A549 (cell line): ENCODE measurements around the gene PTGER4.

Experiments used
- BHLHE40 ChIP-seq: IDR thresholded peaks from 2 replicates; pipeline ENCODE4 v1.6.1; 2012; ENCODE audit warnings: low read depth, low read length, inconsistent platforms
- FOSL2 ChIP-seq, 2 experiments: fragments of 450-650 bp in 1 of 2; fragments of >200 bp in 1 of 2; sonication (Bioruptor Twin) in 1 of 2; formaldehyde crosslinking; IDR thresholded peaks; 2 replicates each; pipeline versions ENCODE4 v1.5.0 to v1.6.1; 2016 to 2020; ENCODE audit warnings: mild to moderate bottlenecking in 1 of 2, moderate library complexity in 1 of 2
- HOXA7 ChIP-seq: fragments of 250-450 bp; sonication (Bioruptor Pico); IDR thresholded peaks from 2 replicates; pipeline ENCODE4 v1.5.0; 2020; ENCODE audit warnings: mild to moderate bottlenecking, moderate library complexity
- JUN ChIP-seq, 2 experiments: fragments of >200 bp; sonication (Bioruptor Twin); formaldehyde crosslinking; IDR thresholded peaks; 2 replicates in 1 of 2; 3 replicates in 1 of 2; pipeline ENCODE4 v1.6.1; 2016 to 2017
- MAFK ChIP-seq: fragments of 450-650 bp; IDR thresholded peaks from 2 replicates; pipeline ENCODE4 v1.6.1; 2014; ENCODE audit not compliant: partially characterized antibody
- NFE2L2 ChIP-seq: fragments of 150-350 bp; conservative IDR thresholded peaks from 2 replicates; pipeline ENCODE4 v1.6.1; 2014; ENCODE audit warnings: low read length
- POLR2A ChIP-seq: IDR thresholded peaks from 2 replicates; pipeline ENCODE4 v1.6.1; 2012; ENCODE audit warnings: mild to moderate bottlenecking, low read length
- RCOR1 ChIP-seq: fragments of 150-350 bp; IDR thresholded peaks from 2 replicates; pipeline ENCODE4 v1.6.1; 2014; ENCODE audit warnings: antibody characterized with exemption, low read length, low read depth
- TFCP2L1 ChIP-seq: fragments of 250-450 bp; sonication (Bioruptor Pico); IDR thresholded peaks from 2 replicates; pipeline ENCODE4 v1.5.0; 2021; ENCODE audit warnings: mild to moderate bottlenecking
- TF ChIP-seq, protein P1 (sequence below): fragments of >200 bp; sonication (Bioruptor Twin); formaldehyde crosslinking; IDR thresholded peaks from 3 replicates; pipeline ENCODE4 v1.5.1; 2016
- TF ChIP-seq, protein P2 (sequence below): IDR thresholded peaks from 2 replicates; pipeline ENCODE4 v1.6.1; 2012

DNA sequence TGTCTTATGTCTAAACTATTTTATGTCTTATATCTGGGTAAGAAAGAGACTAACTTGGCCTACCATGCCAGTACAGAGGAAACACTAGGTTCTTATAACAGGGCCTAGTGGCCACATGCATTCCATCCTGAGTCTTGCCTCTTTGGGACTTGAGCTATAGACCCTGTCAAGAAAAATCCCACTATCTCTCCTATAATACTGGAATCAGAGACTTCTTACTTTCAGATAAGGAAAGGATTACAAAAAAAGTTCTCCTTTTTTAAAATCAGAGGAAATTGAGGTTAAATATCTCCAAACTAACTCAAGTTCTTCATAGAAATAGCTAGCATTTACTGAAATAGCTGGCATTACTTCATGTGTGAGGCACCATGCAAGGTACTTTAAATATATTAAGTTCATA, 34.3 kb downstream of the PTGER4 start:
- TF ChIP-seq JUN (IDR thresholded peaks at IDR 0.05) (no peak), HOXA7 (no peak), BHLHE40 (no peak), NFE2L2 (no peak), FOSL2 (IDR thresholded peaks at IDR 0.05) (no peak), FOSL2 (CRISPR knock-in tag; IDR thresholded peaks at IDR 0.05) (no peak), TFCP2L1 (CRISPR knock-in tag) (no peak), POLR2A (no peak), RCOR1 (no peak), MAFK (no peak)
- TF ChIP-seq, protein P1, sequence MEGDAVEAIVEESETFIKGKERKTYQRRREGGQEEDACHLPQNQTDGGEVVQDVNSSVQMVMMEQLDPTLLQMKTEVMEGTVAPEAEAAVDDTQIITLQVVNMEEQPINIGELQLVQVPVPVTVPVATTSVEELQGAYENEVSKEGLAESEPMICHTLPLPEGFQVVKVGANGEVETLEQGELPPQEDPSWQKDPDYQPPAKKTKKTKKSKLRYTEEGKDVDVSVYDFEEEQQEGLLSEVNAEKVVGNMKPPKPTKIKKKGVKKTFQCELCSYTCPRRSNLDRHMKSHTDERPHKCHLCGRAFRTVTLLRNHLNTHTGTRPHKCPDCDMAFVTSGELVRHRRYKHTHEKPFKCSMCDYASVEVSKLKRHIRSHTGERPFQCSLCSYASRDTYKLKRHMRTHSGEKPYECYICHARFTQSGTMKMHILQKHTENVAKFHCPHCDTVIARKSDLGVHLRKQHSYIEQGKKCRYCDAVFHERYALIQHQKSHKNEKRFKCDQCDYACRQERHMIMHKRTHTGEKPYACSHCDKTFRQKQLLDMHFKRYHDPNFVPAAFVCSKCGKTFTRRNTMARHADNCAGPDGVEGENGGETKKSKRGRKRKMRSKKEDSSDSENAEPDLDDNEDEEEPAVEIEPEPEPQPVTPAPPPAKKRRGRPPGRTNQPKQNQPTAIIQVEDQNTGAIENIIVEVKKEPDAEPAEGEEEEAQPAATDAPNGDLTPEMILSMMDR = no peak
- TF ChIP-seq, protein P2, sequence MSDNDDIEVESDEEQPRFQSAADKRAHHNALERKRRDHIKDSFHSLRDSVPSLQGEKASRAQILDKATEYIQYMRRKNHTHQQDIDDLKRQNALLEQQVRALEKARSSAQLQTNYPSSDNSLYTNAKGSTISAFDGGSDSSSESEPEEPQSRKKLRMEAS = no peak
